Amygdala (tissue), 56 donors: ENCODE results near the gene DCC.

Experiments used
- DNase-seq, 56 donors: peaks; one replicate each; lab custom pipeline; 2025; lab: John Stamatoyannopoulos, UW

The DCC gene

GRCh38 chr18:53534203-53534602 is 1194.2 kb downstream of the DCC start:
- DNase-seq, result no peak

GRCh38 chr18:53534695-53535094 is 1194.7 kb downstream of the DCC start:
- DNase-seq, result peak in 37 of 56 donors; percentile 1 to 80 (median 28)

GRCh38 chr18:53536908-53537307 is 1196.9 kb downstream of the DCC start:
- no peak for DNase-seq

- DNase-seq, result no peak
Observed at GRCh38 chr18:53541924-53542323, 1201.9 kb downstream of the DCC start.

GRCh38 chr18:53543711-53544110 is 1203.7 kb downstream of the DCC start:
- no peak for DNase-seq

- peak in 1 of 56 donors; percentile 8 for DNase-seq
Observed at GRCh38 chr18:53544917-53545316, 1204.9 kb downstream of the DCC start.

GRCh38 chr18:53551868-53552426 is 1212.0 kb downstream of the DCC start:
- DNase-seq, result no peak

GRCh38 chr18:53553030-53553429 is 1213.0 kb downstream of the DCC start:
- DNase-seq, result no peak

- no peak for DNase-seq
Observed at GRCh38 chr18:53556450-53556849, 1216.5 kb downstream of the DCC start.

- no peak for DNase-seq
Observed at GRCh38 chr18:53560546-53560945, 1220.5 kb downstream of the DCC start.

- no peak for DNase-seq
Observed at GRCh38 chr18:53566626-53567025, 1226.6 kb downstream of the DCC start.

GRCh38 chr18:53567929-53568574 is 1228.1 kb downstream of the DCC start:
- peak in 1 of 56 donors; percentile 9 for DNase-seq
